Muscle layer of colon (tissue), 2 donors: ENCODE results near the gene RAB3B.
"Not testable (repeated sequence)": the region's sequence is repeated elsewhere in the genome, so short reads cannot be mapped to it uniquely, and the experiment has no call there.

Experiments used
- H3K27ac ChIP-seq: one replicate; pipeline ENCODE4 v1.7.0; 2013; ENCODE audit warnings: low read depth, mild to moderate bottlenecking, low read length, moderate library complexity
- H3K27me3 ChIP-seq, 2 donors: one replicate each; pipeline ENCODE4 v1.7.0; 2013; ENCODE audit warnings: low read length in 2 of 2, mild to moderate bottlenecking in 2 of 2; ENCODE audit not compliant: insufficient read depth in 2 of 2, control insufficient read depth in 1 of 2
- H3K36me3 ChIP-seq: one replicate; pipeline ENCODE4 v1.7.0; 2013; ENCODE audit warnings: mild to moderate bottlenecking, low read length; ENCODE audit not compliant: insufficient read depth
- H3K4me1 ChIP-seq: one replicate; pipeline ENCODE4 v1.7.0; 2013; ENCODE audit warnings: mild to moderate bottlenecking, low read length; ENCODE audit not compliant: insufficient read depth
- H3K4me3 ChIP-seq, 2 donors: one replicate each; pipeline ENCODE4 v1.7.0; 2013; ENCODE audit warnings: low read length in 2 of 2, low read depth in 1 of 2, mild to moderate bottlenecking in 1 of 2, moderate library complexity in 1 of 2
- H3K9ac ChIP-seq: one replicate; pipeline ENCODE4 v1.7.0; 2013; ENCODE audit warnings: low read length
- H3K9me3 ChIP-seq: one replicate; pipeline ENCODE4 v1.7.0; 2013; ENCODE audit warnings: mild to moderate bottlenecking, low read length
- donor health status: abdominal sarcoma.
- donor health status: Adenocarcinoma of cecum.

RAB3B gene

DNA sequence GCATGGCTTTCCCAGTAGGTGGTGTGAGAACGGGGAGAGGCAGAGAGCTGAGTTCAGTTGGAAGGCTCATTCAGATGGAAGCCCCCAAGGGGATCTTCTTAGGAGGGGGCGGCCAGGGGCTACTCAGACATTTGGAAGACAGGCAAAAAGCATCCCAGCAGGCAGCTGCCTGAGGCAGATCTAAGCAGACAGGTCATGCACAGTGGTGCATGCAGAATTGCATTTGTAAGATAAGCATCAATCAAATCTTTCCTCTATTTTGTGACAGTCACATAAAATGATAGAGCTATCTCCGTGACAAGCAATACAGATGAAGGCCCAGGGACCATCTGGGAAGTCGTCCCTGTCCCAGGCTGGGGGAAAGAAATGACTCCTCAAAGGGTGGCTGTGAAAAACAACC is 3.8 kb downstream of the RAB3B start:
- peaks cover 13 to 15% of the 10 kb centered on the region in 2 donors for H3K27me3 ChIP-seq

DNA sequence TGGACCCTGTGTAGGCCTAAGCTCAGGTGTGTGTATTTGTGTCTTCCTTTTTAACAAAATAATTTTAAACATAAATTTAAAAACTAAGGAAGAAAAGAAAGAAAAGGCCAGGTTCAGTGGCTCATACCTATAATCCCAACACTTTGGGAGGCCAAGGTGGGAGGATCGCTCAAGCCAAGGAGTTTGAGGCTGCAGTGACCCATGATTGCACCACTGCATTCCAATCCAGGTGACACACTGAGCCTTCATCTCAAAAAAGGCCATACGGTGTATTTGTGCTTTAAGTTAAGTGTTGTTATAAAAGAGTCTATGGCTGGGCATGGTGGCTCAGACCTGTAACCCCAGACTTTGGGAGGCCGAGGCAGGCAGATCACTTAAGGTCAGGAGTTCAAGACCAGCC is 8.3 kb downstream of the RAB3B start:
- Histone ChIP-seq H3K27me3 (no peaks in the 10 kb centered on the region), H3K4me1 (no peaks in the 10 kb centered on the region), H3K9me3 (no peaks in the 10 kb centered on the region), H3K9ac (no peak overlapping the region), H3K4me3 (no peak overlapping the region), H3K36me3 (no peaks in the 10 kb centered on the region), H3K27ac (no peak overlapping the region)

More for the DNA sequence above, 3.8 kb downstream of the RAB3B start:
- Histone ChIP-seq H3K36me3 (no peaks in the 10 kb centered on the region), H3K9me3 (no peaks in the 10 kb centered on the region), H3K27ac (no peak overlapping the region), H3K4me1 (no peaks in the 10 kb centered on the region), H3K4me3 (no peak overlapping the region), H3K9ac (no peak overlapping the region)

DNA sequence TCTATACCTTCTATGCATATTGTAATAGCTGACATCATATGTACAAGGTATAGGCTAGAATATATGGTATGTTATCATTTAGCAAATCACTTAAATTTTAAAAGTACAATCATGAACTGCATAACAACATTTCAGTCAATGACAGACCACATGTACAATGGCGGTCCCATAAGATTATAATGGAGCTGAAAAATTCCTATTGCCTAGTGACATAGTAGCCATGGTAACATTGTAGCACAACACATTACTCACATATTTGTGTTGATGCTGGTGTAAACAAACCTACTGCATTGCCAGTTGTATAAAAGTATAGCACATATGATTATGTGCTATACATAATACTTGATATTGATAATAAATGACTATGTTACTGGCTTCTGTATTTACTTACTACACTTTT is 8.9 kb downstream of the RAB3B start:
- H3K9ac ChIP-seq, result no peak overlapping the region
- H3K27ac ChIP-seq, result no peak overlapping the region
- H3K27me3 ChIP-seq, result no peaks in the 10 kb centered on the region
- no peaks in the 10 kb centered on the region for H3K4me1 ChIP-seq
- H3K36me3 ChIP-seq, result no peaks in the 10 kb centered on the region
- no peaks in the 10 kb centered on the region for H3K9me3 ChIP-seq
- H3K4me3 ChIP-seq, result no peak overlapping the region

DNA sequence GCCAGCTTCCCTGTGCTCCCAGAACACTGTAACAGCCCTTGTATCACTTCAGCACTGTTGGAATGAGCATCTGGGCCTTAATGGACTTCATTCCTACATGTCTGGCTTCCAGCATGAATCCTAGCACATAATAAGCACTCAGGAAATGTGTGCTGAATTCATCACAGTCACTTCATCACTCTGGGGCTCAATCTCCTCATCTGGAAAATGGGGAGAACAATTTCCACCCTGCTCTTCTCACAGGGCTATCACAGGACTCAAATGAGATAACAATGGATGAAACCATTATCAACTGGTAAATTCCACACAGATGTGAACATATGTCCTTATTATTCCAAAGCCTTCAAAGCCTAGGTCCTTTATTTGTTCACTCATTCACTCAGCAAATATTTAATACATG is 12.4 kb downstream of the RAB3B start:
- H3K9ac ChIP-seq, result no peak overlapping the region

DNA sequence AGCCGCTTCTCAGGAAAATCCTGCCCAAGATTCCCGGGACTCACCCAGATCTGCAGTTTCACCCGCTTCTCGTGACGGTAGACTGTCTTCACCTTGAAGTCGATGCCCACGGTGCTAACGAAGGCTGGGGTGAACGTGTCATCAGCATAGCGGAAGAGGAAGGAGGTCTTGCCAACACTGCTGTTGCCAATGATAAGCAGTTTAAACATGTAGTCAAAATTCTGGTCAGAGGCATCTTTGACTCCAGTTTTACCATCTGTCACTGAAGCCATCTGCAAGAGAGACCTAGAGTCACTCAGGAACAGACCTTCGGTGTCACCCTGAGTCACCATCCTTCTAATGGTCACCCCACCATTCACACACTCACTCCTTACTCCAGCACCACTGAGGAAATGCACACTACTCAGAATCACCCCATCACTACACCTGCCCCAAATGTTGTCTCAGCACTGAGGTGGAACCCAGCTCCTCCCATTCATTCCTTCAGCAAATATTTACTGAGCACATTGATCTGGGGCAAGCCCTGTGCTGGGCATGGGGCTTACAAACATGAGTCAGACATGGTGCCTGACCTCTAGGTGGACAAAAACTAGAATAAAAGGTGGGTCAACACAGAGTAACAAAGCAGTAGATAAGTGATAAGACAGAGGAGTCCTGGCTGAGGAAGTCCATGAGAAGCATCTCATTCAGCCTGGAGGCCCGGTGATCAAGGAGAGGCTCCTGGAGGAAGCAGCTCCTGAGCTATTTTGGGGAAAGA is 13.5 kb downstream of the RAB3B start:
- Histone ChIP-seq H3K27me3 (no peaks in the 10 kb centered on the region), H3K27ac (no peak overlapping the region), H3K9me3 (no peaks in the 10 kb centered on the region), H3K9ac (no peak overlapping the region), H3K4me3 (no peak overlapping the region), H3K36me3 (no peaks in the 10 kb centered on the region), H3K4me1 (no peaks in the 10 kb centered on the region)

More for the DNA sequence above, 12.4 kb downstream of the RAB3B start:
- Histone ChIP-seq H3K4me1 (no peaks in the 10 kb centered on the region), H3K9me3 (no peaks in the 10 kb centered on the region), H3K27ac (no peak overlapping the region), H3K27me3 (no peaks in the 10 kb centered on the region), H3K36me3 (no peaks in the 10 kb centered on the region), H3K4me3 (no peak overlapping the region)

DNA sequence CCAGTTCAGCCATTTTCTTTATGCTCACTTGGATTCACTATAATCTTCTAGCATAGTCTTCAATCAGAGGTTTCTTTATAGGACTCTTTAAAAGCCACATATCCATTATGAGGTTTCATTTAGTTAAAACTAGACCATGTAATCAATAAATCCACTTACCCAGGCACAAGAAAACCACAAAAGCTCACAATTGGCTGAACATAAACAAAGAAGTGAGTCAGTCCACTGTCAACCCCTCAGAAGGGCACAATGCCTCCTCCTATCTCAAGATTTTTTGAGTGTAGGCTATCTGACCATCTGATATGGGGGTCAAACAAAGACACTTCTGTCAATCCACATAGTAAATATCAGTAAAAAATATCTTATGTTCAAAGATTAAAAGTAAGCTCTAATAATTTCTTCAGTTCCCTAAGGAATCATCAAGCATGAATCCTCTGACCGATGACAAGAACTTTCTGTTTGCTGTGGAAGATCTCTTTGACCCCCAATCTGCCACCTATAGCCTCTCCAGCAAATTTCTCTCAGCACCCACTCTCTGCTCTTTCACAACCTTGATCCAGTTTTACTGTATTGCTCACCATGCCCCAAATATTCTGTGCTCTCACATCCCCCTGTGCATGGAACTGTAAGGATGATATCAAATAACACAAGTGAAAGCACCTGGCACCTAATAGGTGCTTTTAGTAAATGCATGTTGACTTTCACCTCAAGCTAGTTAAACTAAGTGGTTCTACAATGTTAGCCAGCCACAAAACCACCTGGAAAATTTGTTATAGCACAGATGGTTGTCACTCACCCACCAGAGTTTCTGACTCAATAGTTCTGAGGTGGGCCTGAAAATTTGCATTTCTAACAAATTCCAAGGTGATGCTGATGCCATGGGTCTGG is 16.7 kb downstream of the RAB3B start:
- H3K4me1 ChIP-seq, result no peaks in the 10 kb centered on the region

DNA sequence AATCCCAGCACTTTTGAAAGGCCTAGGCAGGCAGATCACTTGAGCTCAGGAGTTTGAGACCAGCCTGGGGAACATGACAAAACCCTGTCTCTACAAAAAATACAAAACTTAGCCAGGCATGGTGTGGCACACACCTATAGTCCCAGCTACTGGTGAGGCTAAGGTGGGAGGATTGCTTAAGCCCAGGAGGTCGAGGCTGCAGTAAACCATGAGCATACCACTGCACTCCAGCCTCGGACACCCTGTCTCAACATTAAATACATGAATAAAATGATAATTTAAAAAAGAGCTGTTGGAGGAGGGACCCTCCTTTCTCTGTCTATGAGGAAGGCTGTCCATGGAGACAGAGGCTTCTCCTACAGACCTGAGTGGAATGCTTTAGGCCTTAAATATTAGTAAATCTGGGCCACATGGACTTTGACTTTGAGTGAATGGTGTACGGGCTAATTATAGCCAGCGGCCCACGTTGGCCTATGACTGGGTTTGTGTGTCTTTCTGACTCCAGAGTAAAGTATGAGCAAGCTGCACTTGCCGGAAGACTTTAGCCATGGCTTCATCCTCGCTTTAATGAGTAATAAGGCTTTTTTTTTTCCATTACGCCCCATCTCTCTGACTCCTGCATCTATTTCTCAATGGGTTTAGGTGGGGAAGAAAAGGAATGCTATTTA is 21.3 kb downstream of the RAB3B start:
- no peaks in the 10 kb centered on the region for H3K27me3 ChIP-seq

More for the DNA sequence above, 16.7 kb downstream of the RAB3B start:
- Histone ChIP-seq H3K4me3 (no peak overlapping the region), H3K27me3 (no peaks in the 10 kb centered on the region), H3K9ac (no peak overlapping the region), H3K36me3 (no peaks in the 10 kb centered on the region), H3K9me3 (no peaks in the 10 kb centered on the region), H3K27ac (no peak overlapping the region)

DNA sequence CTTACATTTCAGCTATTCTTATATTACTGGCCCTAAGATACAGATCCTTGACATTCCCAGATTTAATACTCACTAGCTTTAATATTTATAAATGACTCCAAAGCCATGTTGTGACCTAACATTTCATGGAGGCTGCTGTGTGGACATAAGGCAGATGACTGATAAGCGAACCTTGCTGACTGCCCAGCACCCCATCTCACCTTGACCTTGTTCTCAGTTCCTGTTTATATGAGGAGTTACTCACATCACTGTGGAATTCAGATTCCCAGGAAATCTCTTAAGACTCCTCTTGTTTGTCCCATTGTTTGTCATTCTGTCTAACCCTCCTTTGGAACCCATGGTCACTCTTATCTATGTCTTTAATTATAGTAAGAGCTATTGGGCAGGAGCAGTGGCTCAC is 21.9 kb downstream of the RAB3B start:
- no peak overlapping the region for H3K27ac ChIP-seq

More for the DNA sequence above, 21.3 kb downstream of the RAB3B start:
- Histone ChIP-seq H3K4me3 (no peak overlapping the region), H3K9ac (no peak overlapping the region), H3K9me3 (no peaks in the 10 kb centered on the region), H3K4me1 (no peaks in the 10 kb centered on the region), H3K36me3 (no peaks in the 10 kb centered on the region), H3K27ac (no peak overlapping the region)

DNA sequence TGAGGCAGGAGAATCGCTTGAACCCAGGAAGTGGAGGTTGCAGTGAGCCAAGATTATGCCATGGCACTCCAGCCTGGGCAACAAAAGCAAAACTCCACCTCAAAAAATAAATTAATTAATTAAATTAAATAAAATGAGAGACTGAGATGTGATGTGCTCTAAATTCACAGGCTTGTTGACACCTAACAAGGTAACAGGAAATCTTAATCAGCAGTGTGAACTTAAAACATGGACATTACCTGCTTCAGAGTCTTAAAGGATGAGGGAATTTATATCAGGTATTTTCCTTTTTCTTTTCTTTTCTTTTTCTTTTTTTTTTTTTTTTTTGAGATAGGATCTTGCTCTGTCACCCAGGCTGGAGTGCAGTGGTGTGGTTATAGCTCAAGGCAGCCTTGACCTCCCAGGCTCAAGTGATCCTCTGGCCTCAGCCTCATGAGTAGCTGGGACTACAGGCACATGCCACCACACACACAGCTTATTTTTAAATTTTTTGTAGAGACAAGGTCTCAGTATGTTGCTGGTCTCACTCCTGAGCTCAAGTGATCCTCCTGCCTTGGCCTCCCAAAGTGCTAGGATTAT is 23.2 kb downstream of the RAB3B start:
- not testable (repeated sequence) for H3K9me3 ChIP-seq, H3K27ac ChIP-seq, H3K36me3 ChIP-seq, H3K27me3 ChIP-seq, H3K9ac ChIP-seq, H3K4me3 ChIP-seq, H3K4me1 ChIP-seq

More for the DNA sequence above, 21.9 kb downstream of the RAB3B start:
- no peak overlapping the region for H3K9ac ChIP-seq
- no peaks in the 10 kb centered on the region for H3K9me3 ChIP-seq
- H3K36me3 ChIP-seq, result no peaks in the 10 kb centered on the region
- H3K4me3 ChIP-seq, result no peak overlapping the region
- no peaks in the 10 kb centered on the region for H3K4me1 ChIP-seq
- no peaks in the 10 kb centered on the region for H3K27me3 ChIP-seq

DNA sequence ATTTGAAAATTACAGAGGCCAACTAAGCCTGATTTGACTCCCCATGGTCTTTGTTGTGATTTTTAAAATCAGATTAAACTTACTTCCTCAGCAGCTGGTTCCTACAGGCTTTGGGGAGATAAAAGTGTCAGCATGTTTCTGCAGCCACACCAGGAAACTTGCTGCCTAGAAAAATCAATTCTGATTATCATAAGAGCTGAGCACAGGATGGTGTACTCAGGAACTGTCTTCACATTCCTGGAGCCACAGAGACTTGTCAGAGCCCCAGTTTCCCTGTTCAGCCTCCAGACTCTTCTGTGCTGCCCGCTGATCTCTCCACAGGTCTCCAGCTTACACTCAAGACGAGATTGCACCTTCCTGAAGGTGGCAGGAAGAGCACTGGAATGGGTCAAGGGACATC is 23.9 kb downstream of the RAB3B start:
- no peak overlapping the region for H3K9ac ChIP-seq
- no peak overlapping the region for H3K4me3 ChIP-seq
- no peaks in the 10 kb centered on the region for H3K9me3 ChIP-seq
- H3K36me3 ChIP-seq, result no peaks in the 10 kb centered on the region
- no peaks in the 10 kb centered on the region for H3K27me3 ChIP-seq
- no peak overlapping the region for H3K27ac ChIP-seq
- no peaks in the 10 kb centered on the region for H3K4me1 ChIP-seq

DNA sequence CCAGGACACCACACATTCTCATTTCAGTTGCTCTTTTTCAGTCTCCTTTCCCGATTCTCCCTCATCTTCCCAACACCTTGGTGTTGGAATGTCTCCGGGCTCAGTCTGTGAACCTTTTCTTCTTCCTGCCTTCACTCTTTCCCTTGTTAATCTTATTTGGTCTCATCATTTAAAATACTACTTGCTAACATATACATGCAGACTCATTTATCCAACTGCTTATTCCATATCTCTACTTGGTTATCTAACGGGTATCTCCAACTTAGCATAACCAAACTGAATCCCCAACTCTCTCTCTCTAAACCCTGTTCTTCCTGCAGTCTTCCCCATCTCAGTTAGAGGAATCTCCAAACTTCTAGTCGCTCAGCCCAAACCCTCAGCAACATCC is 26.2 kb downstream of the RAB3B start:
- Histone ChIP-seq H3K4me3 (no peak overlapping the region), H3K27me3 (no peaks in the 10 kb centered on the region), H3K4me1 (no peaks in the 10 kb centered on the region), H3K27ac (no peak overlapping the region), H3K9me3 (no peaks in the 10 kb centered on the region), H3K9ac (no peak overlapping the region), H3K36me3 (no peaks in the 10 kb centered on the region)
